Effector memory CD8-positive, alpha-beta T cell (primary cell): Measurements from ENCODE around the gene KRT34.
"Not testable (repeated sequence)": the region's sequence is repeated elsewhere in the genome, so short reads cannot be mapped to it uniquely, and the experiment has no call there.

ENCODE experiments used
- ATAC-seq: fragments of 150-1000 bp; cut with Tn5 transposase; replicated peaks from 2 replicates; pipeline ENCODE4 v1.10.0; 2021; ENCODE audit warnings: mild to moderate bottlenecking, moderate library complexity
- DNase-seq, 3 experiments: peaks; one replicate each; pipeline ENCODE4 v3.0.0; 2021
- H3K27ac Mint-ChIP-seq, 2 donors: one replicate each; pipeline ENCODE4 v1.8.0; 2022; ENCODE audit warnings: mild to moderate bottlenecking in 2 of 2, mixed read lengths in 2 of 2, moderate library complexity in 2 of 2
- H3K27me3 Mint-ChIP-seq, 2 donors: one replicate each; pipeline ENCODE4 v1.8.0; 2022; ENCODE audit warnings: mixed read lengths in 2 of 2
- H3K36me3 Mint-ChIP-seq: one replicate; pipeline ENCODE4 v1.8.0; 2022; ENCODE audit warnings: mild to moderate bottlenecking, moderate library complexity, mixed read lengths; ENCODE audit not compliant: insufficient read depth
- H3K4me1 Mint-ChIP-seq, 2 donors: one replicate each; pipeline ENCODE4 v1.8.0; 2022; ENCODE audit warnings: low read depth in 2 of 2, mixed read lengths in 2 of 2
- H3K4me3 Mint-ChIP-seq, 2 donors: one replicate each; pipeline ENCODE4 v1.8.0; 2022; ENCODE audit warnings: mild to moderate bottlenecking in 2 of 2, mixed read lengths in 2 of 2, moderate library complexity in 2 of 2
- H3K9me3 Mint-ChIP-seq, 2 donors: one replicate each; pipeline ENCODE4 v1.8.0; 2022; ENCODE audit warnings: mixed read lengths in 2 of 2
- total RNA-seq, 9 experiments: gene quantifications; one replicate each; lab custom pipeline; 2026; lab: John Stamatoyannopoulos, UW

Gene KRT34
- 0 reads per million in 9 experiments for total RNA-seq

- ATAC-seq, H3K4me1 Mint-ChIP-seq, DNase-seq, H3K36me3 Mint-ChIP-seq, H3K27ac Mint-ChIP-seq, H3K9me3 Mint-ChIP-seq, H3K4me3 Mint-ChIP-seq: not testable (repeated sequence)
- H3K27me3 Mint-ChIP-seq, result peaks cover 24 to 46% of the 10 kb centered on the region in 2 donors
Measured at GRCh38 chr17:41381943-41382342, at the start of gene KRT34. KRT34 (minus strand) TSS chr17:41382306; CDS start chr17:41382246, 60 bp downstream.

GRCh38 chr17:41430376-41430775 lies 48.3 kb upstream of the KRT34 start:
- not testable (repeated sequence) for DNase-seq, H3K27ac Mint-ChIP-seq, H3K4me3 Mint-ChIP-seq, ATAC-seq, H3K9me3 Mint-ChIP-seq, H3K4me1 Mint-ChIP-seq, H3K36me3 Mint-ChIP-seq
- H3K27me3 Mint-ChIP-seq, result peaks cover 28% of the 10 kb centered on the region in 2 donors

GRCh38 chr17:41429667-41430066 lies 47.6 kb upstream of the KRT34 start:
- ATAC-seq (no peak), DNase-seq (no peak)
- H3K36me3 Mint-ChIP-seq, result no peaks in the 10 kb centered on the region
- peaks cover 0 to 2% of the 10 kb centered on the region in 2 donors for H3K4me1 Mint-ChIP-seq
- H3K27me3 Mint-ChIP-seq, result peaks cover 27 to 32% of the 10 kb centered on the region in 2 donors
- H3K9me3 Mint-ChIP-seq, result no peaks in the 10 kb centered on the region
- H3K4me3 Mint-ChIP-seq, result no peak overlapping the region
- no peak overlapping the region for H3K27ac Mint-ChIP-seq

- Mint-ChIP-seq H3K27me3 (peaks cover 25 to 34% of the 10 kb centered on the region in 2 donors), H3K9me3 (no peaks in the 10 kb centered on the region), H3K36me3 (no peaks in the 10 kb centered on the region), H3K27ac (no peak overlapping the region), H3K4me3 (no peak overlapping the region), H3K4me1 (peaks cover 0 to 2% of the 10 kb centered on the region in 2 donors)
- DNase-seq (no peak), ATAC-seq (no peak)
Measured at GRCh38 chr17:41428591-41429291, 46.6 kb upstream of the KRT34 start.

- no peaks in the 10 kb centered on the region for H3K36me3 Mint-ChIP-seq
- ATAC-seq (no peak), DNase-seq (no peak)
- H3K27ac Mint-ChIP-seq, result peak within 1 kb of the TSS in 1 of 2 donors; percentile 78
- H3K4me3 Mint-ChIP-seq, result no peak within 1 kb of the TSS
- H3K9me3 Mint-ChIP-seq, result no peaks in the 10 kb centered on the region
- H3K4me1 Mint-ChIP-seq, result no peaks in the 10 kb centered on the region
- peaks cover 26 to 35% of the 10 kb centered on the region in 2 donors for H3K27me3 Mint-ChIP-seq
Measured at GRCh38 chr17:41424111-41424635, 42.1 kb upstream of the KRT34 start, which contains the start of gene KRT37. KRT37 (minus strand) TSS chr17:41424585; CDS start chr17:41424523, 62 bp downstream.

- peaks cover 19 to 26% of the 10 kb centered on the region in 2 donors for H3K27me3 Mint-ChIP-seq
- not testable (repeated sequence) for H3K9me3 Mint-ChIP-seq, DNase-seq, H3K4me3 Mint-ChIP-seq, H3K4me1 Mint-ChIP-seq, H3K27ac Mint-ChIP-seq, ATAC-seq, H3K36me3 Mint-ChIP-seq
Measured at GRCh38 chr17:41422586-41422985, 40.5 kb upstream of the KRT34 start.

- DNase-seq, result no peak
- H3K4me1 Mint-ChIP-seq, result peaks cover 0 to 3% of the 10 kb centered on the region in 2 donors
- no peak overlapping the region for H3K27ac Mint-ChIP-seq
- H3K9me3 Mint-ChIP-seq, result no peaks in the 10 kb centered on the region
- no peaks in the 10 kb centered on the region for H3K36me3 Mint-ChIP-seq
- peaks cover 19 to 26% of the 10 kb centered on the region in 2 donors for H3K27me3 Mint-ChIP-seq
- no peak overlapping the region for H3K4me3 Mint-ChIP-seq
- ATAC-seq, result no peak
Measured at GRCh38 chr17:41421617-41422016, 39.5 kb upstream of the KRT34 start.

GRCh38 chr17:41421116-41421515 lies 39.0 kb upstream of the KRT34 start:
- DNase-seq (no peak), ATAC-seq (no peak)
- H3K27ac Mint-ChIP-seq, result no peak overlapping the region

GRCh38 chr17:41420134-41420533 lies 38.0 kb upstream of the KRT34 start:
- ATAC-seq (no peak), DNase-seq (no peak)
- Mint-ChIP-seq H3K4me1 (peaks cover 0 to 3% of the 10 kb centered on the region in 2 donors), H3K36me3 (no peaks in the 10 kb centered on the region), H3K9me3 (no peaks in the 10 kb centered on the region), H3K27ac (no peak overlapping the region), H3K4me3 (no peak overlapping the region), H3K27me3 (peaks cover 13 to 26% of the 10 kb centered on the region in 2 donors)

More at GRCh38 chr17:41421116-41421515, 39.0 kb upstream of the KRT34 start:
- no peaks in the 10 kb centered on the region for H3K36me3 Mint-ChIP-seq
- peaks cover 19 to 26% of the 10 kb centered on the region in 2 donors for H3K27me3 Mint-ChIP-seq
- H3K4me1 Mint-ChIP-seq, result peaks cover 0 to 3% of the 10 kb centered on the region in 2 donors
- no peak overlapping the region for H3K4me3 Mint-ChIP-seq
- H3K9me3 Mint-ChIP-seq, result no peaks in the 10 kb centered on the region

GRCh38 chr17:41419716-41420115 lies 37.6 kb upstream of the KRT34 start:
- Mint-ChIP-seq H3K36me3 (no peaks in the 10 kb centered on the region), H3K27ac (no peak overlapping the region), H3K4me3 (no peak overlapping the region), H3K27me3 (peaks cover 12 to 26% of the 10 kb centered on the region in 2 donors), H3K9me3 (no peaks in the 10 kb centered on the region), H3K4me1 (peaks cover 0 to 3% of the 10 kb centered on the region in 2 donors)
- DNase-seq (no peak), ATAC-seq (no peak)

- H3K27ac Mint-ChIP-seq, result no peak overlapping the region
- no peak overlapping the region for H3K4me3 Mint-ChIP-seq
- H3K4me1 Mint-ChIP-seq, result peaks cover 0 to 3% of the 10 kb centered on the region in 2 donors
- H3K36me3 Mint-ChIP-seq, result no peaks in the 10 kb centered on the region
- DNase-seq, result no peak
- ATAC-seq, result no peak
- H3K27me3 Mint-ChIP-seq, result peaks cover 14 to 19% of the 10 kb centered on the region in 2 donors
- no peaks in the 10 kb centered on the region for H3K9me3 Mint-ChIP-seq
Measured at GRCh38 chr17:41418116-41418860, 36.2 kb upstream of the KRT34 start.

- ATAC-seq, result no peak
- peak overlapping the region in 1 of 2 donors; percentile 44 for H3K27ac Mint-ChIP-seq
Measured at GRCh38 chr17:41417576-41418015, 35.5 kb upstream of the KRT34 start.

GRCh38 chr17:41417127-41417526 lies 35.0 kb upstream of the KRT34 start:
- no peak for ATAC-seq
- Mint-ChIP-seq H3K9me3 (no peaks in the 10 kb centered on the region), H3K27me3 (peaks cover 8 to 13% of the 10 kb centered on the region in 2 donors), H3K36me3 (no peaks in the 10 kb centered on the region), H3K4me3 (no peak overlapping the region), H3K27ac (peak overlapping the region in 1 of 2 donors; percentile 44), H3K4me1 (peaks cover 0 to 3% of the 10 kb centered on the region in 2 donors)
- DNase-seq, result no peak

More at GRCh38 chr17:41417576-41418015, 35.5 kb upstream of the KRT34 start:
- Mint-ChIP-seq H3K36me3 (no peaks in the 10 kb centered on the region), H3K27me3 (peaks cover 8 to 13% of the 10 kb centered on the region in 2 donors), H3K9me3 (no peaks in the 10 kb centered on the region), H3K4me1 (peaks cover 0 to 3% of the 10 kb centered on the region in 2 donors), H3K4me3 (no peak overlapping the region)
- no peak for DNase-seq
